Nephron (organoid): Measurements from ENCODE around the gene SLC45A1.
A peak's percentile ranks its signal among the peaks of the same experiment; 100 is the strongest.

Experiments
- H3K27ac Mint-ChIP-seq, 3 experiments: 2 replicates each; pipeline ENCODE4 v1.8.0; 2020; ENCODE audit warnings: mixed read lengths in 3 of 3, mild to moderate bottlenecking in 2 of 3, moderate library complexity in 1 of 3
- H3K27me3 Mint-ChIP-seq: 2 replicates; pipeline ENCODE4 v1.8.0; 2021; ENCODE audit warnings: low read depth, mild to moderate bottlenecking, moderate library complexity, mixed read lengths
- H3K36me3 Mint-ChIP-seq: 2 replicates; pipeline ENCODE4 v1.8.0; 2020; ENCODE audit warnings: low read depth, mixed read lengths
- H3K4me1 Mint-ChIP-seq: 2 replicates; pipeline ENCODE4 v1.8.0; 2020; ENCODE audit warnings: mixed read lengths
- H3K4me3 Mint-ChIP-seq, 3 experiments: 2 replicates each; pipeline ENCODE4 v1.8.0; 2020; ENCODE audit warnings: mild to moderate bottlenecking in 3 of 3, mixed read lengths in 3 of 3, moderate library complexity in 2 of 3
- H3K9me3 Mint-ChIP-seq: 2 replicates; pipeline ENCODE4 v1.8.0; 2020; ENCODE audit warnings: mixed read lengths
- TF ChIP-seq, protein P1 (sequence below), 3 experiments: fragments of 200-600 bp; sonication (generic); IDR thresholded peaks; one replicate each; pipeline ENCODE4 v1.5.0; 2021; ENCODE audit warnings: antibody characterized with exemption in 3 of 3; ENCODE audit not compliant: unreplicated experiment in 3 of 3

SLC45A1 gene

DNA sequence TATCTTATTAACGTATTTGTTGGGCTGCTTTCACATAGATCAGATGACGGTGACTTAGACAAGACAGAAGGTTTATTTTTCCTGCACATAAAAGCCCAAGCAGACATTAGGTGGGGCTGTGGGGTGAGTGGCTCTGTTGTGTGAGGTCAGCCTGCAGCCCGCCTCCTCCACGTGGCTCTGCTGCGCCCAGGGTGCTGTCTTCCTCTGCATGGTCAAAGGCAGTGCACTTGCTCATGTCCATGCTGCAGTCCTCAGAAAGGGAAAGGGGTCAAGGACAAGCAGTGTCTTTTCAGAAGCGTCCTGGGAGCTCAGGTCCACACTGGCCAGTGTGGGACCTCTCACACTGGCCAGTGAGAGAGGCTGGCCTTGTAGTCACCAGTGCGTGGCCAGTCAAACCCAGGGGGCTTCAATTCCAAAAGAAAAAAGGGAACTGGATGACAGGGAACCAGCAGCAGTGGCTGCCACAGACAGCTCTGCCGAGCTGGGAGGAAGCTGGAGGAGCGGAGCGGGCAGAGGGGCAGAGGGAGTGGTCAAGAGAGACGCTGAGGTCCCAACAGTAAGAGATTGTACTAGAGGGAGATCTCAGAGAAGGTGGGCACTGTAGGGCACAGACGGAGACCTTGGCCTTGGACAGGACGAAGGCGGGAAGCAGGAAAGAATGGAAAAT lies 35.9 kb upstream of the SLC45A1 start:
- H3K9me3 Mint-ChIP-seq: peaks cover 6% of the 10 kb centered on the region
- TF ChIP-seq, protein P1, sequence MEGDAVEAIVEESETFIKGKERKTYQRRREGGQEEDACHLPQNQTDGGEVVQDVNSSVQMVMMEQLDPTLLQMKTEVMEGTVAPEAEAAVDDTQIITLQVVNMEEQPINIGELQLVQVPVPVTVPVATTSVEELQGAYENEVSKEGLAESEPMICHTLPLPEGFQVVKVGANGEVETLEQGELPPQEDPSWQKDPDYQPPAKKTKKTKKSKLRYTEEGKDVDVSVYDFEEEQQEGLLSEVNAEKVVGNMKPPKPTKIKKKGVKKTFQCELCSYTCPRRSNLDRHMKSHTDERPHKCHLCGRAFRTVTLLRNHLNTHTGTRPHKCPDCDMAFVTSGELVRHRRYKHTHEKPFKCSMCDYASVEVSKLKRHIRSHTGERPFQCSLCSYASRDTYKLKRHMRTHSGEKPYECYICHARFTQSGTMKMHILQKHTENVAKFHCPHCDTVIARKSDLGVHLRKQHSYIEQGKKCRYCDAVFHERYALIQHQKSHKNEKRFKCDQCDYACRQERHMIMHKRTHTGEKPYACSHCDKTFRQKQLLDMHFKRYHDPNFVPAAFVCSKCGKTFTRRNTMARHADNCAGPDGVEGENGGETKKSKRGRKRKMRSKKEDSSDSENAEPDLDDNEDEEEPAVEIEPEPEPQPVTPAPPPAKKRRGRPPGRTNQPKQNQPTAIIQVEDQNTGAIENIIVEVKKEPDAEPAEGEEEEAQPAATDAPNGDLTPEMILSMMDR (IDR thresholded peaks at IDR 0.05; ENCODE audit: unreplicated experiment in 3 of 3): no peak
- H3K36me3 Mint-ChIP-seq: no peaks in the 10 kb centered on the region
- peaks cover 20% of the 10 kb centered on the region for H3K4me1 Mint-ChIP-seq
- peak overlapping the region in 2 of 3 experiments; percentile 10 to 45 for H3K4me3 Mint-ChIP-seq
- no peaks in the 10 kb centered on the region for H3K27me3 Mint-ChIP-seq
- H3K27ac Mint-ChIP-seq: peak overlapping the region in 2 of 3 experiments; percentile 58 to 92

DNA sequence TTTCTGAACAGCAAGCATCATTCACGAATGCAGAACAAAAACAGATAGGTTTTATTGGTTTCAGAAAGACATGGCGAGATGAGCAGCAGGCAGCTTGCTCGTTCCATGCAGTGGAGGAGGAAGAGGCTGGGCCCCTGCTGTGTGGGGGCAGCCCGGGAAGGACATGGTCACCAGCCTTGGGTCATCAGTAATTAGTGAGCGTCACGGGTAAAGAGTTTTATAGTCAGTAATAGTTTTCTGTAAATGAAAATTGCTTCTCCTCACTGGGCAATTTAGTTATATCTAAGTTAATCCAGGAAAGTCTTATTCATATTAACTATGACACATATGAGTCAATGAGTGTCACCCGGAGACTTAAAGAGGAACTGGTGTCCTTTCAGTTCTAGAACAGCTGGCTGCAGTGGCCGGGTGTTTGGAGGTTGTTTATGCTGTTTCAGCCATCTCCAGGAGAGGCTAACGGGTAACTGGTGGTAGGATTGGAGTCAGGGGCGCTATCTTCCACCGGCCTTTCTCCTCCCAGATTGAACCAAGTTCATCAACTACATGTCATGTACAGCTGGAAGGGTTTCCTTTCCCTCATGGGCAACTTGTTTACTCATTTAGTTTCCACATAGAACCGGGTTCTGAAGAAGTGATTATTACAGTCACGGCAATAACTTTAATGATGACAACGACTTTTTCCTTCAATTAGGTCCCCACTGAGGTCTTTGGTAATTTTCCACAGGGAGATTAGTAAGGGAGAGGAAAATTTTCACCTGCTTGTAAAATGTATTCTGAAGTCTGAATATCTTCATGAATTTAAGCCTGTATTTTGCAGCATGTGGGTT lies 34.6 kb upstream of the SLC45A1 start:
- no peak overlapping the region for H3K4me3 Mint-ChIP-seq
- TF ChIP-seq, protein P1 (IDR thresholded peaks at IDR 0.05; ENCODE audit: unreplicated experiment in 3 of 3): no peak
- H3K36me3 Mint-ChIP-seq: no peaks in the 10 kb centered on the region
- peaks cover 20% of the 10 kb centered on the region for H3K4me1 Mint-ChIP-seq
- peaks cover 4% of the 10 kb centered on the region for H3K9me3 Mint-ChIP-seq
- H3K27me3 Mint-ChIP-seq: no peaks in the 10 kb centered on the region
- peak overlapping the region in 2 of 3 experiments; percentile 78 to 92 for H3K27ac Mint-ChIP-seq

DNA sequence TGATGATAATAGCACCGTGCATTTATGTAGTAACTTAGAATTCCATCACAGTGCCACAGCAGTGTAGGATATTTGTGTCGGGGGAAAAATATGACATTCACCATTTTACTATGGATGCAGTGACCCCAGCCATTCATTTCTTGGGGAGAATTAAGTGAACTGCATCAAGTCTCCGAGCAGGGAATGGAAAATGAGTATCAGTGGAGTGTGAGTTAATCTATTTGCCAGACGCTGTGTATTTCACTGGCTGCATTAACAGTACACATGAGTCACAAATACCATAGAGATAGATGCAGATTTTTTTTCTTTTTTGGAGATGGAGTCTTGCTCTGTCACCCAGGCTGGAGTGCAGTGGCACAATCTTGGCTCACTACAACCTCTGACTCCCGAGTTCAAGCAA lies 33.8 kb upstream of the SLC45A1 start:
- TF ChIP-seq, protein P1 (IDR thresholded peaks at IDR 0.05; ENCODE audit: unreplicated experiment in 3 of 3): no peak
- Mint-ChIP-seq H3K27ac (no peak overlapping the region), H3K4me3 (no peak overlapping the region), H3K36me3 (no peaks in the 10 kb centered on the region), H3K4me1 (peaks cover 20% of the 10 kb centered on the region), H3K9me3 (peaks cover 4% of the 10 kb centered on the region), H3K27me3 (no peaks in the 10 kb centered on the region)

DNA sequence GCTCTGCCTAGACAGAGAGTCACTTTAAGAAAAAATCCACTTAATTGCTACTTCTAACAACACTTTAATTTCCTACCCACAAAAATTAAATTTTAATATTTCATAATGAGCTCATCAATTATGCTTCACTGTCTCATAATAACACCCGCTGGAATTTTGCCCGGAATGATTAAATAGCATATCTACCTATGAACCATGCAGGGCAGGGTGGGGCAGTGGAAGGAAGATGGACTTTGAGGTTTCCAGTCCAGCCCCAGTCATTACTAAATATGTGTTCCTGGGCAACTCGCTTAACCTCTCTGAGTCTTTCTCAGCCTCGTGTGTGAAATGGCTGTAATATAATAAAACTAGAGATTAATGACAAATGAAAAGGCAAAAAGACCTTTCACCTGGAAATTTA lies 32.8 kb upstream of the SLC45A1 start:
- TF ChIP-seq, protein P1 (IDR thresholded peaks at IDR 0.05; ENCODE audit: unreplicated experiment in 3 of 3): no peak
- Mint-ChIP-seq H3K4me3 (no peak overlapping the region), H3K36me3 (no peaks in the 10 kb centered on the region), H3K27me3 (no peaks in the 10 kb centered on the region), H3K27ac (peak overlapping the region in 1 of 3 experiments; percentile 54), H3K4me1 (peaks cover 20% of the 10 kb centered on the region), H3K9me3 (peaks cover 4% of the 10 kb centered on the region)

DNA sequence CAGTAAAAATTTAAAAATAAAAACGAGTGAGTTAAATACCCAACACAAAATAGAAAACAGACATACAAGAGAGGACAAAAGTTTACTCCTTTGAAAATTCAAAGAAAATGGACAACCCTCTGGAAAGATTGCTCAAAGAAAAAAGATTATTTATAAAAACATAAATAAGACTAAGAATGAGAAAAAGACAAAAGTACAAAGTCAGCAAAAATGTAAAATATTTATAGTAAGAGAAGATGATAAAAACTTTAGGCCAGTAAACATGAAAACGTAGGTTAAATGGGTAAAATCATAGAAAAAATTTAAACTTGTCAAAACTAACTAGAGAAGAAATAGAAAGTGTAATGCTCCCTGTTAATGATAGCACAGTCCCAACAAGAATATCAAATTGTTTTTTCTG lies 31.9 kb upstream of the SLC45A1 start:
- Mint-ChIP-seq H3K9me3 (peaks cover 2% of the 10 kb centered on the region), H3K4me3 (no peak overlapping the region), H3K27me3 (no peaks in the 10 kb centered on the region), H3K36me3 (no peaks in the 10 kb centered on the region), H3K27ac (no peak overlapping the region), H3K4me1 (peaks cover 20% of the 10 kb centered on the region)
- TF ChIP-seq, protein P1 (IDR thresholded peaks at IDR 0.05; ENCODE audit: unreplicated experiment in 3 of 3): no peak
